Skin of body (tissue), 2 donors: ENCODE measurements around the gene COQ4. TPM values are rescaled to one million over a fixed set of nuclear protein-coding genes. Genes with fewer than 3 reads are reported as not detected.
"Not testable (repeated sequence)": the region's sequence is repeated elsewhere in the genome, so short reads cannot be mapped to it uniquely, and the experiment has no call there.

ENCODE experiments used
- DNase-seq: peaks from one replicate; lab custom pipeline; 2025; lab: John Stamatoyannopoulos, UW
- total RNA-seq: library from RNA; depleted of rRNA; stranded (reverse); fragments of >200 nt; gene quantifications from one replicate; pipeline ENCODE4 v1.2.3, GENCODE V29; 2014

Gene COQ4
- 18.2 TPM for total RNA-seq

GRCh38 chr9:128322404-128323211 is at the start of gene COQ4, which contains the start of gene TRUB2:
TSS of gene COQ4 (plus strand) at chr9:128322839. CDS start at chr9:128322859, 20 bp downstream.
TSS of gene TRUB2 (minus strand) at chr9:128322447. CDS start at chr9:128322408, 39 bp downstream.
- peak; percentile 97 for DNase-seq

GRCh38 chr9:128274245-128274644 is 48.4 kb upstream of the COQ4 start:
- DNase-seq = no peak

GRCh38 chr9:128275198-128276007 is 47.2 kb upstream of the COQ4 start, which contains the start of gene GOLGA2:
TSS of gene GOLGA2 (minus strand) at chr9:128276007. CDS start at chr9:128275976, 31 bp downstream.
- peak; percentile 38 for DNase-seq

- peak; percentile 100 for DNase-seq
These were observed 46.5 kb upstream of the COQ4 start, which contains the start of gene SWI5 for GRCh38 chr9:128276008-128276573. TSS of gene SWI5 (plus strand) at chr9:128276276.

GRCh38 chr9:128276574-128277270 is 45.9 kb upstream of the COQ4 start:
- DNase-seq = peak; percentile 49

- not testable (repeated sequence) for DNase-seq
These were observed 43.3 kb upstream of the COQ4 start for GRCh38 chr9:128279088-128280073.

GRCh38 chr9:128280084-128280622 is 42.5 kb upstream of the COQ4 start:
- DNase-seq = no peak

GRCh38 chr9:128282500-128282899 is 40.1 kb upstream of the COQ4 start:
- no peak for DNase-seq

GRCh38 chr9:128285033-128285784 is 37.4 kb upstream of the COQ4 start:
- no peak for DNase-seq

- no peak for DNase-seq
These were observed 36.2 kb upstream of the COQ4 start for GRCh38 chr9:128286440-128286839.

- DNase-seq = no peak
These were observed 34.2 kb upstream of the COQ4 start for GRCh38 chr9:128288273-128289004.

- DNase-seq = no peak
These were observed 30.6 kb upstream of the COQ4 start for GRCh38 chr9:128292009-128292408.

GRCh38 chr9:128293091-128293490 is 29.5 kb upstream of the COQ4 start:
- no peak for DNase-seq

- DNase-seq = no peak
These were observed 28.5 kb upstream of the COQ4 start for GRCh38 chr9:128294142-128294541.

- no peak for DNase-seq
These were observed 26.1 kb upstream of the COQ4 start for GRCh38 chr9:128296340-128297220.

GRCh38 chr9:128297221-128297773 is 25.3 kb upstream of the COQ4 start:
- DNase-seq = no peak
